GM12878 (cell line): Measurements from ENCODE around the gene PAF1. TPM values are rescaled to one million over a fixed set of nuclear protein-coding genes. Genes with fewer than 3 reads are reported as not detected.
A peak's percentile ranks its signal among the peaks of the same experiment; 100 is the strongest.

Source experiments
- BRCA1 ChIP-seq: IDR thresholded peaks from 2 replicates; pipeline ENCODE4 v1.6.1; 2011; ENCODE audit warnings: low read depth, low read length, improper control_type of control experiment
- E4F1 ChIP-seq: fragments of 450-650 bp; IDR thresholded peaks from 2 replicates; pipeline ENCODE4 v1.6.1; 2018; ENCODE audit warnings: borderline replicate concordance, mild to moderate bottlenecking; ENCODE audit not compliant: partially characterized antibody
- KAT2A ChIP-seq: conservative IDR thresholded peaks from 2 replicates; pipeline ENCODE4 v1.6.1; 2011; ENCODE audit warnings: low read depth, low read length; ENCODE audit not compliant: control insufficient read depth
- KDM1A ChIP-seq: fragments of 200-600 bp; sonication (generic); IDR thresholded peaks from 2 replicates; pipeline ENCODE4 v1.6.1; 2016; ENCODE audit warnings: borderline replicate concordance
- KLF5 ChIP-seq: fragments of 450-650 bp; IDR thresholded peaks from 2 replicates; pipeline ENCODE4 v1.6.1; 2014; ENCODE audit warnings: mild to moderate bottlenecking; ENCODE audit not compliant: partially characterized antibody
- LARP7 ChIP-seq: fragments of 450-650 bp; IDR thresholded peaks from 2 replicates; pipeline ENCODE4 v1.6.1; 2017; ENCODE audit warnings: mild to moderate bottlenecking
- MEF2A ChIP-seq: IDR thresholded peaks from 2 replicates; pipeline ENCODE4 v1.6.1; 2011; ENCODE audit warnings: low read depth, mild to moderate bottlenecking, low read length, moderate library complexity; ENCODE audit not compliant: insufficient read depth
- MLLT1 ChIP-seq: fragments of 450-650 bp; IDR thresholded peaks from 2 replicates; pipeline ENCODE4 v1.6.1; 2016; ENCODE audit warnings: mild to moderate bottlenecking
- MTA2 ChIP-seq: fragments of 450-650 bp; IDR thresholded peaks from 2 replicates; pipeline ENCODE4 v1.6.1; 2016; ENCODE audit warnings: low read depth, mild to moderate bottlenecking, moderate library complexity
- NFXL1 ChIP-seq: fragments of 450-650 bp; IDR thresholded peaks from 2 replicates; pipeline ENCODE4 v1.6.1; 2017; ENCODE audit warnings: antibody characterized with exemption, mild to moderate bottlenecking, borderline replicate concordance
- NR2F1 ChIP-seq: fragments of 450-650 bp; conservative IDR thresholded peaks from 2 replicates; pipeline ENCODE4 v1.6.1; 2017; ENCODE audit warnings: mild to moderate bottlenecking
- PKNOX1 ChIP-seq: fragments of 450-650 bp; IDR thresholded peaks from 2 replicates; pipeline ENCODE4 v1.6.1; 2016; ENCODE audit warnings: mild to moderate bottlenecking
- RB1 ChIP-seq: fragments of 450-650 bp; formaldehyde crosslinking; IDR thresholded peaks from 2 replicates; pipeline ENCODE4 v1.6.1; 2017; ENCODE audit warnings: mild to moderate bottlenecking, borderline replicate concordance
- RBBP5 ChIP-seq: fragments of 200-600 bp; sonication (generic); conservative IDR thresholded peaks from 2 replicates; pipeline ENCODE4 v1.6.1; 2016
- RCOR1 ChIP-seq: conservative IDR thresholded peaks from 2 replicates; pipeline ENCODE4 v1.6.1; 2012; ENCODE audit warnings: low read depth, low read length, improper control_type of control experiment
- REST ChIP-seq: IDR thresholded peaks from 2 replicates; pipeline ENCODE4 v1.6.1; 2012; ENCODE audit warnings: mild to moderate bottlenecking, low read depth, low read length
- RFX5 ChIP-seq: IDR thresholded peaks from 2 replicates; pipeline ENCODE4 v1.6.1; 2011; ENCODE audit warnings: low read depth, low read length, improper control_type of control experiment
- SMAD5 ChIP-seq: IDR thresholded peaks from 2 replicates; pipeline ENCODE4 v1.6.1; 2016; ENCODE audit warnings: antibody characterized with exemption, low read depth
- SREBF2 ChIP-seq: IDR thresholded peaks from 2 replicates; pipeline ENCODE4 v1.6.1; 2012; ENCODE audit warnings: mild to moderate bottlenecking, low read length
- STAT1 ChIP-seq: fragments of 450-650 bp; conservative IDR thresholded peaks from 2 replicates; pipeline ENCODE4 v1.6.1; 2014; ENCODE audit warnings: antibody characterized with exemption, mild to moderate bottlenecking
- STAT3 ChIP-seq: IDR thresholded peaks from 2 replicates; pipeline ENCODE4 v1.6.1; 2011; ENCODE audit warnings: low read depth, low read length, improper control_type of control experiment
- TCF7 ChIP-seq: IDR thresholded peaks from 2 replicates; pipeline ENCODE4 v1.6.1; 2014; ENCODE audit warnings: antibody characterized with exemption, borderline replicate concordance
- YBX1 ChIP-seq: fragments of 450-650 bp; IDR thresholded peaks from 2 replicates; pipeline ENCODE4 v1.6.1; 2016; ENCODE audit warnings: antibody characterized with exemption
- ZNF384 ChIP-seq: IDR thresholded peaks from 2 replicates; pipeline ENCODE4 v1.6.1; 2012; ENCODE audit warnings: low read depth, mild to moderate bottlenecking, low read length, improper control_type of control experiment, borderline replicate concordance
- polyA plus RNA-seq, 11 experiments: library from polyadenylated mRNA; depleted of rRNA in 4 of 11; unstranded in 6 of 11; stranded (reverse) in 5 of 11; fragments of >200 nt; fragmentation: Nextera tagmentation in 4 of 11; fragmentation: Illumina TruSeq in 1 of 11; extraction: Ambion mirVana in 4 of 11; extraction: Trizol in 1 of 11; gene quantifications; 1 replicate in 1 of 11; 2 replicates in 10 of 11; pipeline versions ENCODE4 v1.2.1 to v1.2.3, GENCODE V29; 2011 to 2016; ENCODE audit warnings: inconsistent platforms in 2 of 11, missing spikeins in 2 of 11, low read depth in 1 of 11
- total RNA-seq, 4 experiments: library from RNA; depleted of rRNA in 3 of 4; stranded (reverse); fragments of >200 nt in 3 of 4; fragmentation: Illumina TruSeq in 1 of 4; extraction: Trizol in 1 of 4; gene quantifications; 2 replicates each; pipeline versions ENCODE4 v1.2.1 to v1.2.3, GENCODE V29; 2013 to 2021

The PAF1 gene
- total and polyA plus RNA-seq, 10 of the 15 experiments (the other 5 are each of a cell fraction or from before 2014, with no cell fraction given) = 1.7 to 45.8 (median 39.6) TPM

GRCh38 chr19:39401549-39402345 is 10.8 kb upstream of the PAF1 start (continued):
- peak; percentile 79; the same call in 1 of the 2 replicates for TF ChIP-seq MTA2
- TF ChIP-seq KDM1A = no peak
- no peak for TF ChIP-seq MEF2A
- TF ChIP-seq RFX5 = no peak
- TF ChIP-seq STAT3 = no peak
- TF ChIP-seq RBBP5 = no peak
- peak; percentile 62 for TF ChIP-seq NR2F1
- peak; percentile 83 for TF ChIP-seq MLLT1
- TF ChIP-seq PKNOX1 = peak; percentile 37; the same call in 1 of the 2 replicates
- TF ChIP-seq SREBF2 = no peak
- no peak for TF ChIP-seq STAT1
- TF ChIP-seq KLF5 = peak; percentile 71
- TF ChIP-seq SMAD5 = no peak
- TF ChIP-seq BRCA1 = 0 out of 2 replicates have a peak, but pooled peaks have one; percentile 10
- no peak; the same call in 1 of the 2 replicates for TF ChIP-seq RCOR1
- TF ChIP-seq YBX1 = no peak
- TF ChIP-seq ZNF384 = no peak
- no peak for TF ChIP-seq REST
- TF ChIP-seq RB1 = no peak
- TF ChIP-seq LARP7 = no peak
- TF ChIP-seq TCF7 = no peak
- no peak for TF ChIP-seq NFXL1
- no peak for TF ChIP-seq KAT2A
- no peak for TF ChIP-seq E4F1
